PC-3 (cell line): ENCODE measurements around the gene MAP10.

ENCODE experiments used
- CTCF ChIP-seq: fragments of 300-600 bp; sonication (generic); conservative IDR thresholded peaks from 2 replicates; pipeline ENCODE4 v1.5.1; 2017; ENCODE audit warnings: antibody characterized with exemption, low read depth, mild to moderate bottlenecking, low read length
- EZH2 ChIP-seq: fragments of 300-600 bp; sonication (generic); IDR thresholded peaks from one replicate; pipeline ENCODE4 v1.6.1; 2017; ENCODE audit warnings: antibody characterized with exemption, mild to moderate bottlenecking, low read length; ENCODE audit not compliant: unreplicated experiment
- EZH2phosphoT487 ChIP-seq: fragments of 300-600 bp; sonication (generic); IDR thresholded peaks from 2 replicates; pipeline ENCODE4 v1.6.1; 2018; ENCODE audit warnings: mild to moderate bottlenecking, antibody characterized with exemption, low read length, borderline replicate concordance

- TF ChIP-seq CTCF = no peak
- TF ChIP-seq EZH2 = no peak
- TF ChIP-seq EZH2phosphoT487 = no peak
These were observed 38.9 kb upstream of the MAP10 start for GRCh38 chr1:232766241-232766890.
